Sigmoid colon (tissue), 4 donors: Measurements from ENCODE around the gene FAU.

Experiments used
- POLR2A ChIP-seq, 2 donors: fragments of 450-650 bp; IDR thresholded peaks; one replicate each; pipeline ENCODE4 v1.6.1; 2016; ENCODE audit warnings: antibody characterized with exemption in 2 of 2, mild to moderate bottlenecking in 2 of 2, moderate library complexity in 2 of 2
- POLR2AphosphoS5 ChIP-seq, 4 donors: sonication (generic); formaldehyde crosslinking; IDR thresholded peaks; one replicate each; pipeline ENCODE4 v1.6.1; 2017; ENCODE audit warnings: antibody characterized with exemption in 4 of 4
- TF ChIP-seq, protein P1 (sequence below), 4 experiments: fragments of 450-650 bp in 3 of 4; fragments of 200-600 bp in 1 of 4; IDR thresholded peaks; one replicate each; pipeline ENCODE4 v1.5.1; 2016 to 2019; ENCODE audit warnings: antibody characterized with exemption in 4 of 4, mild to moderate bottlenecking in 3 of 4, moderate library complexity in 2 of 4

DNA sequence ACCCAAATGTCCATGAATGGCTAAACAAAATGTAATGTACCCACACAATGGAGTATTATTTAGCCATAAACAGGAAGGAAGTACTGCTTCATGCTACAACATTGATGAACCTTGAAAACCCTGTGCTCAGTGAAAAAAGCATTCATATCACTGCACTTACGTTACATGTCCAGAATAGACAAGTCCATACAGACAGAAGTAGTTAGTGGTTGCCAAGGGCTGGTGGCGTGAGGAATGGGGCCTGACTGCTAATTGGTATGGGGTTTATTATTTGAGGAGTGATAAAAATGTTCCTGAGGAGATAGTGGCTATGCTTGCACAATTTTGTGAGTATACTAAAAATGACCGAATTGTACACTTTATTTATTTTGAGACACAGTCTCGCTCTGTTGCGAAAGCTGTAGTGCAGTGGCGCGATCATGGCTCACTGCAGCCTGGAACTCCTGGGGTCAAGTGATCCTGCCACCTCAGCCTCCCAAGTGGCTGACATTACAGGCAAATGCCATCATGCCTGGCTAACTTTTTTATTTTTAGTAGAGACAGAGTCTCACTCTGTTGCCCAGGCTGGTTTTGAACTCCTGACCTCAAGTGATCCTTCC is 20.1 kb upstream of the FAU start:
- TF ChIP-seq, protein P1, sequence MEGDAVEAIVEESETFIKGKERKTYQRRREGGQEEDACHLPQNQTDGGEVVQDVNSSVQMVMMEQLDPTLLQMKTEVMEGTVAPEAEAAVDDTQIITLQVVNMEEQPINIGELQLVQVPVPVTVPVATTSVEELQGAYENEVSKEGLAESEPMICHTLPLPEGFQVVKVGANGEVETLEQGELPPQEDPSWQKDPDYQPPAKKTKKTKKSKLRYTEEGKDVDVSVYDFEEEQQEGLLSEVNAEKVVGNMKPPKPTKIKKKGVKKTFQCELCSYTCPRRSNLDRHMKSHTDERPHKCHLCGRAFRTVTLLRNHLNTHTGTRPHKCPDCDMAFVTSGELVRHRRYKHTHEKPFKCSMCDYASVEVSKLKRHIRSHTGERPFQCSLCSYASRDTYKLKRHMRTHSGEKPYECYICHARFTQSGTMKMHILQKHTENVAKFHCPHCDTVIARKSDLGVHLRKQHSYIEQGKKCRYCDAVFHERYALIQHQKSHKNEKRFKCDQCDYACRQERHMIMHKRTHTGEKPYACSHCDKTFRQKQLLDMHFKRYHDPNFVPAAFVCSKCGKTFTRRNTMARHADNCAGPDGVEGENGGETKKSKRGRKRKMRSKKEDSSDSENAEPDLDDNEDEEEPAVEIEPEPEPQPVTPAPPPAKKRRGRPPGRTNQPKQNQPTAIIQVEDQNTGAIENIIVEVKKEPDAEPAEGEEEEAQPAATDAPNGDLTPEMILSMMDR (IDR thresholded peaks at IDR 0.05): no peak
- TF ChIP-seq POLR2A (IDR thresholded peaks at IDR 0.05): no peak
- no peak for TF ChIP-seq POLR2AphosphoS5 (IDR thresholded peaks at IDR 0.05)
